ENCODE measurements around the gene NUP153. TPM values are rescaled to one million over a fixed set of nuclear protein-coding genes. Genes with fewer than 3 reads are reported as not detected.

NUP153 gene
- total RNA-seq, 1 donor = 44.5 TPM

DNA sequence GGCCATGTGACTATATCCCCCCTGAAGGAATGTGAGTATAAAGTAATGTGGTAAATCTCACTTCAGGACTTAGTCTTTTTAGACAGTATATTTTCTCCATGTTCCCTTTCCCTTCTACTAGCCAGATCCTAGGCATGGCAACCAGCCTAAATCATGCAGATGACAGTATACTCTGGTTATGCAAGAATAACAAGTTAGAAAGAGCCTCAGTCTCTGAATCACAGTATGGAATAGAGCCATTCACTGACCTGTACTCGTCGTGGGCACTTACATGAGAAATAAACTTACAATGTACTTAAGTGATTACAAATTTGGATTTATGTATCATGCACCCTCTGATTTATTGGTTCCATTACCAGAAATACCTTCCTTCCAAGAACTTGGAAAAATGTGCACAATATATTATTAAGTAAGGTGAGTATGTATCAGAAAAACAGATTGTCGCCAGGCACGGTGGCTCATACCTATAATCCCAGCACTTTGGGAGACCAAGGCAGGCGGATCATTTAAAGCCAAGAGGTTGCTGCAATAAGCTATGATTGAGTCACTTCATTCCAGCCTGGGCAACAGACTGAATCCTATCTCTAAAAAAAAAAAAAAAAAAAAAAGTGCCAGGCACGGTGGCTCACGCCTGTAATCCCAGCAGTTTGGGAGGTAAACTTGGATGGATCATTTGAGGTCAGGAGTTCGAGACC, 131.7 kb downstream of the NUP153 start:
- peak; percentile 49 for DNase-seq (ENCODE audit: low read depth)
- TF ChIP-seq, protein P1, sequence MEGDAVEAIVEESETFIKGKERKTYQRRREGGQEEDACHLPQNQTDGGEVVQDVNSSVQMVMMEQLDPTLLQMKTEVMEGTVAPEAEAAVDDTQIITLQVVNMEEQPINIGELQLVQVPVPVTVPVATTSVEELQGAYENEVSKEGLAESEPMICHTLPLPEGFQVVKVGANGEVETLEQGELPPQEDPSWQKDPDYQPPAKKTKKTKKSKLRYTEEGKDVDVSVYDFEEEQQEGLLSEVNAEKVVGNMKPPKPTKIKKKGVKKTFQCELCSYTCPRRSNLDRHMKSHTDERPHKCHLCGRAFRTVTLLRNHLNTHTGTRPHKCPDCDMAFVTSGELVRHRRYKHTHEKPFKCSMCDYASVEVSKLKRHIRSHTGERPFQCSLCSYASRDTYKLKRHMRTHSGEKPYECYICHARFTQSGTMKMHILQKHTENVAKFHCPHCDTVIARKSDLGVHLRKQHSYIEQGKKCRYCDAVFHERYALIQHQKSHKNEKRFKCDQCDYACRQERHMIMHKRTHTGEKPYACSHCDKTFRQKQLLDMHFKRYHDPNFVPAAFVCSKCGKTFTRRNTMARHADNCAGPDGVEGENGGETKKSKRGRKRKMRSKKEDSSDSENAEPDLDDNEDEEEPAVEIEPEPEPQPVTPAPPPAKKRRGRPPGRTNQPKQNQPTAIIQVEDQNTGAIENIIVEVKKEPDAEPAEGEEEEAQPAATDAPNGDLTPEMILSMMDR (IDR thresholded peaks at IDR 0.05; ENCODE audit: insufficient read depth, low read depth, low read length) = no peak
- H3K4me3 ChIP-seq (ENCODE audit: low read depth, low read length) = no peak overlapping the region

DNA sequence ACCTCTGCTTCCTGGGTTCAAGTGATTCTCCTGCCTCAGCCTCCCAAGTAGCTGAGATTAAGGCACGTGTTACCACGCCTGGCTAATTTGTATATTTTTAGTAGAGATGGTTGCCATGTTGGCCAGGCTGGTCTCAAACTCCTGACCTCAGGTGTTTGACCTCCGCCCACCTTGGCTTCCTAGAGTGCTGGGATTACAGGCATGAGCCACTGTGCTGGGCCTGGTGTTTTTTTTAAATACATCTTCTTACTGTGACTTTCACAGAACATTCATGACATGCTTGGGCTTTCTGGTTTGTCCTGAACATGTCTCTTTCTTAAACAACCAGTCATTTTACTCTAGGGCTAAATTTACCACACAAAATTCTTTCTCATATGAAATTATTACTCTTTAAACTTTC, 141.3 kb downstream of the NUP153 start:
- no peak for DNase-seq (ENCODE audit: low read depth)

More for the DNA sequence above, 141.3 kb downstream of the NUP153 start:
- TF ChIP-seq, protein P1 (IDR thresholded peaks at IDR 0.05; ENCODE audit: insufficient read depth, low read depth, low read length) = no peak
- no peak overlapping the region for H3K4me3 ChIP-seq (ENCODE audit: low read depth, low read length)

Small RNAs within 50 kb of the gene (small RNA-seq; reads per million reads assigned to genes)
- gene RF00019 (not detected), gene RNA5SP204 (0.75 reads per million), gene RNU6-190P (not detected), gene SUMO2P13 (not detected)

Other genes with a start within 250 kb of the NUP153 start
- 16.8 and 22.0 TPM in 2 replicates for gene FAM8A1, start 106.6 kb downstream of the NUP153 start, total RNA-seq